ENCODE measurements around the gene HEPN1.

HEPN1 gene

GRCh38 chr11:124918950-124919349 is at the start of gene HEPN1:
TSS of gene HEPN1 (plus strand) at chr11:124919250.
- POLR2A ChIA-PET, result no interaction called here
- H3K27ac ChIP-seq (ENCODE audit: extremely low read depth, low read depth, low read length), result no peak within 1 kb of the TSS

GRCh38 chr11:124869331-124869730 is 49.7 kb upstream of the HEPN1 start:
- CTCF ChIA-PET, result interaction anchor here (0.6 to 1.8 kb wide), 6 partner anchors 11 to 691 kb away, joined by 3 to 7 read pairs (median 4); no protein-coding TSS in a partner anchor

More at GRCh38 chr11:124918950-124919349, at the start of gene HEPN1:
- CTCF ChIA-PET, result interaction anchor here (0.6 to 1.7 kb wide), 2 partner anchors 43 to 345 kb away, joined by 3 to 5 read pairs; no protein-coding TSS in a partner anchor
- no peaks in the 10 kb centered on the region for H3K9me3 ChIP-seq (ENCODE audit: control insufficient read depth, insufficient read depth, low read depth, low read length)
- no peak within 1 kb of the TSS for H3K4me3 ChIP-seq (ENCODE audit: low read depth, low read length)
- TF ChIP-seq ZNF366 (tag by site-specific recombination; conservative IDR thresholded peaks at IDR 0.05) (no peak), ZNF274 (IDR thresholded peaks at IDR 0.05; ENCODE audit: low read length) (no peak), ZNF274 (tag by site-specific recombination; IDR thresholded peaks at IDR 0.05; ENCODE audit: borderline replicate concordance) (no peak), ZNF560 (tag by site-specific recombination; IDR thresholded peaks at IDR 0.05; ENCODE audit: borderline replicate concordance) (no peak), ZNF394 (tag by site-specific recombination; IDR thresholded peaks at IDR 0.05; ENCODE audit: borderline replicate concordance) (no peak), ZNF221 (tag by site-specific recombination; IDR thresholded peaks at IDR 0.05; ENCODE audit: borderline replicate concordance) (no peak)
- no peaks in the 10 kb centered on the region for H3K36me3 ChIP-seq (ENCODE audit: control insufficient read depth in 2 of 2, insufficient read depth in 1 of 2, low read length in 2 of 2)
- no peaks in the 10 kb centered on the region for H3K4me1 ChIP-seq (ENCODE audit: control insufficient read depth, insufficient read depth, low read length)

GRCh38 chr11:124869856-124870387 is 49.1 kb upstream of the HEPN1 start:
- no peak overlapping the region for H3K27ac ChIP-seq (ENCODE audit: extremely low read depth, low read depth, low read length)
- H3K36me3 ChIP-seq (ENCODE audit: control insufficient read depth in 2 of 2, insufficient read depth in 1 of 2, low read length in 2 of 2), result no peaks in the 10 kb centered on the region
- ChIA-PET CTCF (interaction anchor here (0.6 to 1.8 kb wide), 4 partner anchors 12 to 226 kb away, joined by 3 to 7 read pairs (median 4); no protein-coding TSS in a partner anchor), POLR2A (no interaction called here)
- no peak for TF ChIP-seq TCF7L2 (IDR thresholded peaks at IDR 0.05; ENCODE audit: borderline replicate concordance, low read depth, low read length)
- no peaks in the 10 kb centered on the region for H3K4me1 ChIP-seq (ENCODE audit: control insufficient read depth, insufficient read depth, low read length)
- no peak overlapping the region for H3K4me3 ChIP-seq (ENCODE audit: low read depth, low read length)
- no peaks in the 10 kb centered on the region for H3K9me3 ChIP-seq (ENCODE audit: control insufficient read depth, insufficient read depth, low read depth, low read length)

More at GRCh38 chr11:124869331-124869730, 49.7 kb upstream of the HEPN1 start:
- no peak overlapping the region for H3K27ac ChIP-seq (ENCODE audit: extremely low read depth, low read depth, low read length)
- H3K9me3 ChIP-seq (ENCODE audit: control insufficient read depth, insufficient read depth, low read depth, low read length), result no peaks in the 10 kb centered on the region
- POLR2A ChIA-PET, result no interaction called here
- no peaks in the 10 kb centered on the region for H3K36me3 ChIP-seq (ENCODE audit: control insufficient read depth in 2 of 2, insufficient read depth in 1 of 2, low read length in 2 of 2)
- H3K4me1 ChIP-seq (ENCODE audit: control insufficient read depth, insufficient read depth, low read length), result no peaks in the 10 kb centered on the region
- no peak for TF ChIP-seq ZNF701 (tag by site-specific recombination; IDR thresholded peaks at IDR 0.05)
- no peak for TF ChIP-seq ZBTB7A (tag by site-specific recombination; IDR thresholded peaks at IDR 0.05; ENCODE audit: low read depth)
- TF ChIP-seq ZNF48 (tag by site-specific recombination; IDR thresholded peaks at IDR 0.05), result no peak
- TF ChIP-seq GLIS2 (tag by site-specific recombination; IDR thresholded peaks at IDR 0.05), result no peak
- no peak for TF ChIP-seq ZNF398 (tag by site-specific recombination; IDR thresholded peaks at IDR 0.05)
- TF ChIP-seq ZNF112 (tag by site-specific recombination; IDR thresholded peaks at IDR 0.05), result no peak
- no peak for TF ChIP-seq ZNF544 (tag by site-specific recombination; IDR thresholded peaks at IDR 0.05)
- TF ChIP-seq ZNF747 (tag by site-specific recombination; IDR thresholded peaks at IDR 0.05), result no peak
- no peak overlapping the region for H3K4me3 ChIP-seq (ENCODE audit: low read depth, low read length)

GRCh38 chr11:124870430-124870829 is 48.6 kb upstream of the HEPN1 start:
- Histone ChIP-seq H3K27ac (ENCODE audit: extremely low read depth, low read depth, low read length) (no peak overlapping the region), H3K4me3 (ENCODE audit: low read depth, low read length) (no peak overlapping the region), H3K9me3 (ENCODE audit: control insufficient read depth, insufficient read depth, low read depth, low read length) (no peaks in the 10 kb centered on the region), H3K36me3 (ENCODE audit: control insufficient read depth in 2 of 2, insufficient read depth in 1 of 2, low read length in 2 of 2) (no peaks in the 10 kb centered on the region), H3K4me1 (ENCODE audit: control insufficient read depth, insufficient read depth, low read length) (no peaks in the 10 kb centered on the region)
- ChIA-PET POLR2A (interaction anchor here (0.6 kb wide), 1 partner anchor 64 kb away, joined by 4 read pairs; no protein-coding TSS in a partner anchor), CTCF (interaction anchor here (1.6 kb wide), 1 partner anchor 226 kb away, joined by 7 read pairs; no protein-coding TSS in a partner anchor)
- TF ChIP-seq ZNF600 (tag by site-specific recombination; IDR thresholded peaks at IDR 0.05) (no peak), PRDM4 (tag by site-specific recombination; IDR thresholded peaks at IDR 0.05) (no peak), ZNF624 (tag by site-specific recombination; IDR thresholded peaks at IDR 0.05) (no peak), ZNF514 (tag by site-specific recombination; IDR thresholded peaks at IDR 0.05) (no peak)
